GM18520 (cell line): ENCODE measurements around the gene FCER1A.

ENCODE experiments used
- ATAC-seq: cut with Tn5 transposase; IDR thresholded peaks from one replicate; pipeline ENCODE4 v1.9.1; 2021; ENCODE audit not compliant: unreplicated experiment

The FCER1A gene

GRCh38 chr1:159302095-159302494 lies at the start of gene FCER1A:
TSS of gene FCER1A (plus strand) at chr1:159302336. CDS start at chr1:159302365, 29 bp downstream.
- ATAC-seq = no peak

GRCh38 chr1:159261311-159261710 lies 40.8 kb upstream of the FCER1A start:
- ATAC-seq = no peak

- ATAC-seq = no peak
Measured at GRCh38 chr1:159261721-159262494, 40.2 kb upstream of the FCER1A start.

- no peak for ATAC-seq
Measured at GRCh38 chr1:159266832-159267231, 35.3 kb upstream of the FCER1A start.

- ATAC-seq = no peak
Measured at GRCh38 chr1:159274631-159275030, 27.5 kb upstream of the FCER1A start.

- no peak for ATAC-seq
Measured at GRCh38 chr1:159275891-159276290, 26.2 kb upstream of the FCER1A start.

- no peak for ATAC-seq
Measured at GRCh38 chr1:159279773-159280172, 22.4 kb upstream of the FCER1A start.

GRCh38 chr1:159282118-159282517 lies 20.0 kb upstream of the FCER1A start:
- ATAC-seq = no peak

- ATAC-seq = no peak
Measured at GRCh38 chr1:159289060-159289459, 13.1 kb upstream of the FCER1A start.

GRCh38 chr1:159291424-159291823 lies 10.7 kb upstream of the FCER1A start:
- ATAC-seq = no peak

- ATAC-seq = no peak
Measured at GRCh38 chr1:159296706-159297375, 5.3 kb upstream of the FCER1A start.

GRCh38 chr1:159300146-159300545 lies 2.0 kb upstream of the FCER1A start:
- ATAC-seq = no peak

GRCh38 chr1:159307346-159308020 lies 5.3 kb downstream of the FCER1A start:
- no peak for ATAC-seq

- no peak for ATAC-seq
Measured at GRCh38 chr1:159311679-159312078, 9.5 kb downstream of the FCER1A start.

- no peak for ATAC-seq
Measured at GRCh38 chr1:159315381-159315780, 13.2 kb downstream of the FCER1A start.

- ATAC-seq = no peak
Measured at GRCh38 chr1:159318784-159319551, 16.8 kb downstream of the FCER1A start.

- ATAC-seq = no peak
Measured at GRCh38 chr1:159334797-159335196, 32.7 kb downstream of the FCER1A start.

GRCh38 chr1:159338018-159338417 lies 35.9 kb downstream of the FCER1A start:
- ATAC-seq = no peak

- no peak for ATAC-seq
Measured at GRCh38 chr1:159339536-159339935, 37.4 kb downstream of the FCER1A start.

GRCh38 chr1:159341736-159342135 lies 39.6 kb downstream of the FCER1A start:
- ATAC-seq = no peak

- no peak for ATAC-seq
Measured at GRCh38 chr1:159342761-159343425, 40.8 kb downstream of the FCER1A start.
